H1 (cell line): ENCODE measurements around the gene RAB3C. TPM values are rescaled to one million over a fixed set of nuclear protein-coding genes. Genes with fewer than 3 reads are reported as not detected.

Source experiments
- CTCF ChIA-PET: fragments of 300-600 bp; sonication (Branson Sonifier 250); formaldehyde crosslinking; loops from one replicate; lab custom pipeline; 2021; ENCODE audit not compliant: partially characterized antibody; lab: Charles Lee
- POLR2A ChIA-PET: fragments of 300-600 bp; sonication (Branson Sonifier 250); formaldehyde crosslinking; loops from one replicate; lab custom pipeline; 2021; ENCODE audit warnings: inconsistent platforms; ENCODE audit not compliant: partially characterized antibody; lab: Charles Lee
- DNase-seq, 2 experiments: peaks; one replicate each; pipeline versions ENCODE4 v3.0.0 to v3.0.0-alpha.2; 2010 to 2022; ENCODE audit warnings: low spot score in 2 of 2, low read depth in 1 of 2, mixed read lengths in 1 of 2
- FAIRE-seq: peaks from 2 replicates; lab custom pipeline; 2011; peaks lifted over from hg19 to GRCh38; lab: Jason Lieb, UNC
- H2AFZ ChIP-seq: 2 replicates; pipeline ENCODE4 v1.8.1; 2012; ENCODE audit warnings: low read length, inconsistent platforms
- H2AK5ac ChIP-seq: 2 replicates; pipeline ENCODE4 v1.6.1; 2013; ENCODE audit warnings: low read depth, low read length
- H2BK120ac ChIP-seq: replicated peaks from 2 replicates; pipeline ENCODE3; 2013; ENCODE audit warnings: low read depth, low read length, inconsistent platforms
- H2BK12ac ChIP-seq: 2 replicates; pipeline ENCODE4 v1.6.1; 2013; ENCODE audit warnings: low read depth, low read length
- H2BK15ac ChIP-seq: 2 replicates; pipeline ENCODE4 v1.6.1; 2013; ENCODE audit warnings: low read length
- H2BK20ac ChIP-seq: 2 replicates; pipeline ENCODE4 v1.6.1; 2013; ENCODE audit warnings: low read length
- H2BK5ac ChIP-seq: 2 replicates; pipeline ENCODE4 v1.6.1; 2013; ENCODE audit warnings: low read depth, low read length
- H3K14ac ChIP-seq: 2 replicates; pipeline ENCODE4 v1.6.1; 2013; ENCODE audit warnings: inconsistent platforms; ENCODE audit not compliant: insufficient read length
- H3K18ac ChIP-seq: 2 replicates; pipeline ENCODE4 v1.6.1; 2013; ENCODE audit warnings: low read length; ENCODE audit errors: extremely low read depth
- H3K23ac ChIP-seq: 2 replicates; pipeline ENCODE4 v1.6.1; 2013; ENCODE audit warnings: inconsistent platforms; ENCODE audit not compliant: insufficient read length
- H3K23me2 ChIP-seq: 2 replicates; pipeline ENCODE4 v1.6.1; 2013; ENCODE audit warnings: low read depth, low read length
- H3K27ac ChIP-seq: 2 replicates; pipeline ENCODE4 v1.6.1; 2011; ENCODE audit warnings: low read depth, low read length, inconsistent platforms
- H3K27me3 ChIP-seq, 4 experiments: replicated peaks in 1 of 4; 1 replicate in 1 of 4; 2 replicates in 3 of 4; pipeline versions ENCODE4 v1.6.1 to v1.8.1; 2011 to 2013; ENCODE audit warnings: low read length in 3 of 4, mild to moderate bottlenecking in 3 of 4, inconsistent platforms in 2 of 4, mixed read lengths in 2 of 4, moderate library complexity in 1 of 4; ENCODE audit not compliant: control insufficient read depth in 3 of 4, insufficient read depth in 3 of 4; ENCODE audit errors: extremely low read depth in 1 of 4
- H3K36me3 ChIP-seq, 4 experiments: 2 replicates each; pipeline versions ENCODE4 v1.6.1 to v1.8.1; 2011 to 2013; ENCODE audit warnings: mild to moderate bottlenecking in 4 of 4, low read length in 3 of 4, moderate library complexity in 2 of 4, control low read depth in 1 of 4, inconsistent platforms in 1 of 4; ENCODE audit not compliant: insufficient read depth in 4 of 4, control insufficient read depth in 2 of 4
- H3K4ac ChIP-seq: replicated peaks from 2 replicates; pipeline ENCODE3; 2013; ENCODE audit warnings: low read length, low read depth, mixed read lengths, inconsistent platforms; ENCODE audit not compliant: insufficient read length
- H3K4me1 ChIP-seq, 4 experiments: replicated peaks in 1 of 4; 1 replicate in 1 of 4; 2 replicates in 3 of 4; pipeline versions ENCODE4 v1.6.1 to v1.8.1; 2011 to 2013; ENCODE audit warnings: low read length in 3 of 4, inconsistent platforms in 2 of 4, mixed read lengths in 1 of 4; ENCODE audit not compliant: insufficient read depth in 4 of 4, control insufficient read depth in 3 of 4
- H3K4me2 ChIP-seq, 2 experiments: 2 replicates each; pipeline versions ENCODE4 v1.6.1 to v1.8.1; 2011 to 2013; ENCODE audit warnings: low read depth in 2 of 2, low read length in 2 of 2, control low read depth in 1 of 2, inconsistent platforms in 1 of 2, mild to moderate bottlenecking in 1 of 2; ENCODE audit not compliant: insufficient read depth in 1 of 2
- H3K4me3 ChIP-seq, 4 experiments: fragments of 200-600, 300-600 bp in 1 of 4; sonication (generic), shearing (Covaris generic), sonication (Bioruptor Twin) in 1 of 4; 2 replicates each; pipeline versions ENCODE4 v1.5.1 to v1.8.1; 2011 to 2016; ENCODE audit warnings: low read length in 4 of 4, low read depth in 3 of 4, control low read depth in 2 of 4, inconsistent platforms in 2 of 4, mild to moderate bottlenecking in 2 of 4, mixed read lengths in 1 of 4, moderate library complexity in 1 of 4; ENCODE audit not compliant: insufficient read depth in 2 of 4; ENCODE audit errors: extremely low read depth in 1 of 4
- H3K56ac ChIP-seq: replicated peaks from 2 replicates; pipeline ENCODE3; 2013; ENCODE audit warnings: low read depth, mild to moderate bottlenecking, mixed read lengths, low read length, inconsistent platforms; ENCODE audit not compliant: insufficient read length
- H3K79me1 ChIP-seq: 2 replicates; pipeline ENCODE4 v1.6.1; 2013; ENCODE audit warnings: low read depth, low read length, control low read depth
- H3K79me2 ChIP-seq, 2 experiments: 2 replicates each; pipeline versions ENCODE4 v1.6.1 to v1.8.1; 2012 to 2013; ENCODE audit warnings: low read length in 2 of 2, mild to moderate bottlenecking in 2 of 2, inconsistent platforms in 1 of 2; ENCODE audit not compliant: insufficient read depth in 2 of 2, control insufficient read depth in 1 of 2
- H3K9ac ChIP-seq, 4 experiments: replicated peaks in 1 of 4; 1 replicate in 1 of 4; 2 replicates in 3 of 4; pipeline versions ENCODE4 v1.6.1 to v1.8.1; 2011 to 2013; ENCODE audit warnings: low read depth in 3 of 4, low read length in 3 of 4, control low read depth in 2 of 4, mild to moderate bottlenecking in 2 of 4, moderate library complexity in 2 of 4, inconsistent platforms in 1 of 4; ENCODE audit errors: extremely low read depth in 1 of 4
- H3K9me3 ChIP-seq, 2 experiments: 2 replicates each; pipeline versions ENCODE4 v1.6.1 to v1.8.1; 2012 to 2013; ENCODE audit warnings: mild to moderate bottlenecking in 2 of 2, moderate library complexity in 2 of 2, control low read depth in 1 of 2, inconsistent platforms in 1 of 2, low read depth in 1 of 2, low read length in 1 of 2, mixed read lengths in 1 of 2; ENCODE audit not compliant: insufficient read depth in 2 of 2
- H4K20me1 ChIP-seq, 2 experiments: replicated peaks in 1 of 2; 2 replicates each; pipeline versions ENCODE3 to v1.8.1; 2011 to 2013; ENCODE audit warnings: inconsistent platforms in 2 of 2, low read length in 2 of 2, mild to moderate bottlenecking in 1 of 2; ENCODE audit not compliant: insufficient read depth in 2 of 2, control insufficient read depth in 1 of 2
- H4K5ac ChIP-seq: 2 replicates; pipeline ENCODE4 v1.6.1; 2013; ENCODE audit warnings: low read length, low read depth, mixed read lengths, inconsistent platforms; ENCODE audit not compliant: insufficient read length
- H4K8ac ChIP-seq: 2 replicates; pipeline ENCODE4 v1.8.0; 2013; ENCODE audit warnings: mild to moderate bottlenecking, moderate library complexity, low read length, inconsistent platforms; ENCODE audit not compliant: insufficient read depth; ENCODE audit errors: extremely low read depth
- H4K91ac ChIP-seq: replicated peaks from 2 replicates; pipeline ENCODE3; 2013; ENCODE audit warnings: low read length, mixed read lengths, inconsistent platforms; ENCODE audit not compliant: insufficient read length
- ASH2L ChIP-seq: fragments of 200-600, 300-600 bp; sonication (generic); IDR thresholded peaks from one replicate; pipeline ENCODE4 v1.7.1; 2017; ENCODE audit warnings: low read length
- BRCA1 ChIP-seq: IDR thresholded peaks from 2 replicates; pipeline ENCODE4 v1.6.1; 2012; ENCODE audit warnings: low read depth, low read length, improper control_type of control experiment
- EGR1 ChIP-seq: IDR thresholded peaks from 2 replicates; pipeline ENCODE4 v1.6.1; 2011; ENCODE audit warnings: low read depth, low read length, borderline replicate concordance
- FOSL1 ChIP-seq: IDR thresholded peaks from 2 replicates; pipeline ENCODE4 v1.6.1; 2011; ENCODE audit warnings: mild to moderate bottlenecking, low read depth, low read length, moderate library complexity; ENCODE audit not compliant: insufficient read depth
- GABPA ChIP-seq: IDR thresholded peaks from 2 replicates; pipeline ENCODE4 v1.6.1; 2011; ENCODE audit warnings: mild to moderate bottlenecking, low read length, moderate library complexity, borderline replicate concordance; ENCODE audit not compliant: insufficient read depth
- GTF2F1 ChIP-seq: IDR thresholded peaks from 2 replicates; pipeline ENCODE4 v1.6.1; 2012; ENCODE audit warnings: low read depth, low read length, improper control_type of control experiment, borderline replicate concordance
- POU5F1 ChIP-seq: IDR thresholded peaks from 2 replicates; pipeline ENCODE4 v1.6.1; 2011; ENCODE audit warnings: low read depth, mild to moderate bottlenecking, low read length, moderate library complexity
- RNF2 ChIP-seq: fragments of 200-900, 300-1000 bp; sonication (generic); IDR thresholded peaks from 2 replicates; pipeline ENCODE4 v1.7.1; 2016; ENCODE audit warnings: borderline replicate concordance, low read depth, mild to moderate bottlenecking, antibody characterized with exemption, low read length; ENCODE audit not compliant: poor library complexity, severe bottlenecking; ENCODE audit errors: missing control alignments
- RXRA ChIP-seq: IDR thresholded peaks from 2 replicates; pipeline ENCODE4 v1.6.1; 2011; ENCODE audit warnings: low read depth, mild to moderate bottlenecking, low read length, moderate library complexity; ENCODE audit not compliant: insufficient read depth
- SIX5 ChIP-seq: IDR thresholded peaks from 2 replicates; pipeline ENCODE4 v1.6.1; 2011; ENCODE audit warnings: mild to moderate bottlenecking, low read depth, low read length
- SP2 ChIP-seq: IDR thresholded peaks from 2 replicates; pipeline ENCODE4 v1.6.1; 2012; ENCODE audit warnings: mild to moderate bottlenecking, low read length, inconsistent platforms
- SP4 ChIP-seq: IDR thresholded peaks from 2 replicates; pipeline ENCODE4 v1.6.1; 2012; ENCODE audit warnings: low read length, inconsistent platforms
- SRF ChIP-seq: IDR thresholded peaks from 2 replicates; pipeline ENCODE4 v1.6.1; 2011; ENCODE audit warnings: mild to moderate bottlenecking, low read depth, low read length, moderate library complexity
- WGBS, 2 experiments: shearing (Covaris generic) in 1 of 2; methylation state at CpG; one replicate each; pipeline versions ENCODE4 v1.1.6 to v1.1.7; 2013 to 2015; ENCODE audit warnings: low lambda C conversion rate in 2 of 2, mixed read lengths in 2 of 2, inconsistent platforms in 1 of 2, low coverage in 1 of 2, missing lambda C conversion rate in 1 of 2; ENCODE audit not compliant: insufficient replicate concordance in 2 of 2, insufficient coverage in 1 of 2, insufficient read length in 1 of 2; ENCODE audit errors: extremely low coverage in 1 of 2, missing lambda C conversion rate in 1 of 2; 5-methylcytosine and 5-hydroxymethylcytosine counted together
- polyA plus RNA-seq, 7 experiments: library from polyadenylated mRNA; depleted of rRNA in 3 of 7; stranded (reverse) in 5 of 7; unstranded in 2 of 7; fragments of >200 nt in 5 of 7; fragments of 200-250 nt in 2 of 7; gene quantifications; 1 replicate in 5 of 7; 2 replicates in 1 of 7; 4 replicates in 1 of 7; pipeline versions ENCODE4 v1.2.1 to v1.2.3, GENCODE V29; 2011 to 2013; ENCODE audit warnings: missing spikeins in 2 of 7, mixed read lengths in 2 of 7
- total RNA-seq: library from RNA; stranded (reverse); fragmentation: NEBNext Ultra II Directional; extraction: Animal tissue kit (Norgen Biotek cat#: 25700); gene quantifications from 2 replicates; pipeline ENCODE4 v1.2.1, GENCODE V29; 2021

RAB3C gene
- total and polyA plus RNA-seq, 2 of the 8 experiments (the other 6 are each of a cell fraction or from before 2014, with no cell fraction given): 14.7 to 18.3 TPM

DNA sequence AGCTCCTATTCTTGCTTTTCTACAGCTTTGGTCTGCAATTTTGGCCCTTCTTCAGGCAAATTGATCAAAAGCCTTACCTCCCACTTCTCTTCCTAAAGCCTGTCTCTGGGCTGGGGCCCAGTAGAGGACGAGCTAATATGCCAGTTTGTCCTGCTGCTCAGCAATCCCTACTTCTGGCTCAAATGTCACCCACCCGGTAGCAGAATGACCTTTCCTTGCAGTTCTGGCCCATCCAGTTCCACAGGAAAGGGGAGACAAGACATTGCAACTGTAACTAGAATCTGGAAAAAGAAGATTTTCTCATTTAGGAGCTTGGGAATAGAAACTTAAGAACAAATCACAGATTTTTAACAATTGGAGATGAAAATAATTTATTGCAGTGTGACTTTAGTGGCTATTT is 261.5 kb downstream of the RAB3C start:
- CTCF ChIA-PET: interaction anchor here (0.7 to 1.6 kb wide), 6 partner anchors 9 to 347 kb away, joined by 3 to 7 read pairs (median 4); no protein-coding TSS in a partner anchor

More for the DNA sequence above, 261.5 kb downstream of the RAB3C start:
- H3K79me2 ChIP-seq: no peaks in the 10 kb centered on the region
- WGBS, 2 experiments: 88% methylated on average over 2 of the region's 2 CpGs; no CpG with 5 or more reads in 1 of the 2 experiments
- no peak overlapping the region for H3K4me3 ChIP-seq
- H4K20me1 ChIP-seq: no peaks in the 10 kb centered on the region
- H2AFZ ChIP-seq: no peak overlapping the region
- no peak overlapping the region for H2BK12ac ChIP-seq
- H3K79me1 ChIP-seq: no peaks in the 10 kb centered on the region
- H2BK20ac ChIP-seq: no peak overlapping the region
- no peak overlapping the region for H3K4ac ChIP-seq
- DNase-seq: no peak
- H3K23me2 ChIP-seq: no peaks in the 10 kb centered on the region
- H3K56ac ChIP-seq: no peak overlapping the region
- H3K9me3 ChIP-seq: no peaks in the 10 kb centered on the region
- H3K18ac ChIP-seq: no peak overlapping the region
- H3K4me2 ChIP-seq: no peak overlapping the region
- no peak overlapping the region for H4K8ac ChIP-seq
- no peaks in the 10 kb centered on the region for H3K36me3 ChIP-seq
- no peak overlapping the region for H3K9ac ChIP-seq
- H3K27me3 ChIP-seq: no peaks in the 10 kb centered on the region
- H2BK5ac ChIP-seq: no peak overlapping the region
- no peak overlapping the region for H3K14ac ChIP-seq
- no peak overlapping the region for H3K23ac ChIP-seq
- H2BK120ac ChIP-seq: no peak overlapping the region
- no peak for TF ChIP-seq SP2
- TF ChIP-seq ASH2L: no peak
- no peak for TF ChIP-seq BRCA1
- TF ChIP-seq POU5F1: no peak
- no peak for TF ChIP-seq SP4
- TF ChIP-seq RNF2: no peak
- no peak for TF ChIP-seq FOSL1
- TF ChIP-seq SRF: no peak
- TF ChIP-seq GABPA: no peak
- TF ChIP-seq EGR1: no peak
- no peak for TF ChIP-seq GTF2F1
- no peak for TF ChIP-seq SIX5
- TF ChIP-seq RXRA: no peak
- TF ChIP-seq, all 59 proteins: peak for 0
- no peak overlapping the region for H2AK5ac ChIP-seq
- H2BK15ac ChIP-seq: no peak overlapping the region
- FAIRE-seq: no peak
- H4K5ac ChIP-seq: no peak overlapping the region
- no peaks in the 10 kb centered on the region for H3K4me1 ChIP-seq
- no peak overlapping the region for H4K91ac ChIP-seq
- H3K27ac ChIP-seq: no peak overlapping the region
- POLR2A ChIA-PET: no interaction called here
